LHCN-M2 (cell line): ENCODE data around the gene CENPA. TPM values are rescaled to one million over a fixed set of nuclear protein-coding genes. Genes with fewer than 3 reads are reported as not detected.
"Not testable (repeated sequence)": the region's sequence is repeated elsewhere in the genome, so short reads cannot be mapped to it uniquely, and the experiment has no call there.

Source experiments
- DNase-seq: peaks from one replicate; pipeline ENCODE4 v3.0.0-alpha.2; 2012; ENCODE audit warnings: low read depth
- total RNA-seq: library from RNA; depleted of rRNA; stranded (reverse); fragments of >200 nt; gene quantifications from 2 replicates; pipeline ENCODE4 v1.2.3, GENCODE V29; 2014

Gene CENPA
- total RNA-seq, 1 experiment from 2014 or later = 22.1 TPM

GRCh38 chr2:26786207-26787028 lies 562 bp downstream of the CENPA start:
- DNase-seq = peak; percentile 17

GRCh38 chr2:26792720-26793119 lies 6.9 kb downstream of the CENPA start:
- DNase-seq = no peak

DNA sequence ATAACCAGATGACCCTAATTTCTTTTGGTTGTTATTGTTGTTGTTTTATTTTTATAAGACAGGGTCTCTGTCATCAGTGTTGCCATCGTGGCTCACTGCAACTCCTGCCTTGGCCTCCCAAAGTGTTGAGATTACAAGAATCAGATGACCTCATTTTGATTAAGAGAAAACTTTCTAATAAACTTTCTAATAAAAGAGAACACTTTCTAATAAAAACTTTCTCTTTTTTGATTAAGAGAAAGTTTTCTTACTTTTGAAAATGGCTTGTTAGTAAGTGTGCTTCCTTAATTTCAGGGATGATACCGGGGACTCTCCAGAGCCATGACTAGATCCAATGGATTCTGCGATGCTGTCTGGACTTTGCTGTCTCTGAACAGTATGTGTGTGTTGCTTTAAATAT lies 7.7 kb downstream of the CENPA start:
- no peak for DNase-seq

DNA sequence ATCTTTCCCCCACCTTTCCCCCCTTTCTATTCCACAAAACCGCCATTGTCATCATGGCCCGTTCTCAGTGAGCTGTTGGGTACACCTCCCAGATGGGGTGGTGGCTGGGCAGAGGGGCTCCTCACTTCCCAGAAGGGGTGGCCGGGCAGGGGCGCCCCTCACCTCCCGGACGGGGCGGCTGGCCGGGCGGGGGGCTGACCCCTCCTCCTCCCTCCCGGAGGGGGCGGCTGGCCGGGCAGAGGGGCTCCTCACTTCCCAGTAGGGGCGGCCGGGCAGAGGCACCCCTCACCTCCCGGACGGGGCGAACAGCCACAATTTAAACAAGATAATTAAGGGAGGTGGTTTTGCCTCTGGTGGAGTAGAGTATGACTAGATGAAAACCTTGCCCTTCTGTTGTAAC lies 9.3 kb downstream of the CENPA start:
- DNase-seq = not testable (repeated sequence)

DNA sequence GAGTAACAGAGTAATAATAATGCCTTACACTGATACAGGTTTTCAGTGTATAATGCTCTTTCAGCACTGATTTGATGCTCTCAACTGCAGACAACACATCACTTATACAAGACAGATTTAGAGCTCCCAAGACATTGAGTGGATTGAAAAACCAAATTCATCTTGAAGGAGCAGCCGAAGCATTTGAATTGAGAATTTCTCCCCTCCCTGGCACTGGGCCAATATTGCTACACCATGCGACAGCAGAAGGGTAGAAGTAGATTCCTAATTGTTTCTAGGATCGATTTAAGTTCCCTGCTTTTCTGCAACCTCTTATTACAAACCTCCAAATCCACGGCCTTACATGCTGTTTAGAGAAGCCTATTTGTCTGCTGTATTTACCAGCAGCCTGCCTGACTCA lies 15.5 kb downstream of the CENPA start:
- no peak for DNase-seq

GRCh38 chr2:26801796-26802195 lies 15.9 kb downstream of the CENPA start:
- DNase-seq = no peak

DNA sequence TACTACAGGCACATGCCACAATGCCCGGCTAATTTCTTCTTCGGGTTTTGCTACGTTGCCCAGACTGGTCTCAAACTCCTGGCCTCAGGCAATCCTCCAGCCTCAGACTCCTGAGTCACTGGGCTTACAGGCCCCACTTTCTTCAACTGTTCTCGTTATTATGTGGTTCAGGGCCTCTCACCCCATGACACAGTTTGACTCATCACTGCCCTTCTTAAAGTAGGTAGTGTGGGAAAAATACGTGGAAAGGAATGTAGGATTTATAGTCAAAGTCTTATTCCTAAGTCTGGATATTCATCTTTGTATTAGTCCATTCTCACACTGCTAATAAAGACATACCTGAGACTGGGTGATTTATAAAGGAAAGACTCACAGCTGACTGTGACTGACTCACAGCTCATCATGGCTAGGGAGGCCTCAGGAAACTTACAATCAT lies 19.4 kb downstream of the CENPA start:
- DNase-seq = peak; percentile 79

DNA sequence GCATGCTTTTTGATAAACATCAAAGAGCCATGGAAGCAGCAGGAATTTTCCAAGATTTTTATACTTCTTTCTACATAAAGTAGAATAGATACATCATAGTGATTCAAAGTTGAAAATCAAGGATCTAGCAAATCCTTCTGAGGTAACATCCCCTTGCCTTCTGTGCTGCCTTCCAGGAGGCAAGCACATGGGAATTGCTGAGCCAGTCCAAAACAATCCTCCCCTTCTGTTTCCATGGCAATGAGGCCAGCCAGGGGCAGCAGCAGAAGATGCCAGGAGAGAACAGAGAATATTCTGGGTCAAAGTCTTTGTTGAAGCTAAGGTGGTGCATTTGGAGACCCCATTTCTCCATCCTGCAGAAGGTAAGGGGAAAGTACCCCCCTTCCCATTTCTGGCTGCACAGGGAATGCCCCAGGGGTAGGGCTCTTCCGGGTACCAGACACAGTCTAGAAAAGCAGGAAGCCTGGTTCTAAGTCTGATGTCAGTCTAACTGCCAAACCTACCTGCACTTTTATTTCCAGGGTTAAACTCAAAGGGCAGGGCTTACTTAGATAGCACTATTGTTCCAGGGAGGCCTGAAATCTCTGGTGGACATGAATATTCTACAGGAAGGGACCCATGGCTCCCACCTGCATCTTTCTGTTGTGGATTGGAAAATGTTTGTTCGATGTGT lies 22.1 kb downstream of the CENPA start:
- DNase-seq = peak; percentile 29

DNA sequence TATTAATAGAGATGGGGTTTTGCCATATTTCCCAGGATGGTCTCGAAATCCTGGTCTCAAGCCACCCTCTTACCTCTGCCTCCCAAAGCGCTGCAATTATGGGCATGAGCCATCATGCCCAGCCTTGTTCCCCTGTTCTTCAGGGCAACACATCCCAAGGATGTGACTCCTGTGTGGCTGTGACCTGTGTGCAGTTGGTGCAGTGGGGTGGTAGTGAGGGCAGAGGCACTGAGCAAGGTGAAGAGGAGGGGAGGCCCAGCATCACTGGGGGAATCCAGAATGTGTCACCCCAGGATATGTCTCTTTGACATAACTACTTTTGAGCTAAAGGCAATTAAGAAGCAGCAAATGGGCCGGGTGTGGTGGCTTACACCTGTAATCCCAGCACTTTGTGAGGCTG lies 23.4 kb downstream of the CENPA start:
- DNase-seq = no peak

- DNase-seq = no peak
Measured at GRCh38 chr2:26809876-26810577, 24.2 kb downstream of the CENPA start.

- DNase-seq = no peak
Measured at GRCh38 chr2:26811261-26811660, 25.4 kb downstream of the CENPA start.

- no peak for DNase-seq
Measured at GRCh38 chr2:26811791-26812694, 26.2 kb downstream of the CENPA start.

GRCh38 chr2:26812731-26813130 lies 26.9 kb downstream of the CENPA start:
- no peak for DNase-seq

DNA sequence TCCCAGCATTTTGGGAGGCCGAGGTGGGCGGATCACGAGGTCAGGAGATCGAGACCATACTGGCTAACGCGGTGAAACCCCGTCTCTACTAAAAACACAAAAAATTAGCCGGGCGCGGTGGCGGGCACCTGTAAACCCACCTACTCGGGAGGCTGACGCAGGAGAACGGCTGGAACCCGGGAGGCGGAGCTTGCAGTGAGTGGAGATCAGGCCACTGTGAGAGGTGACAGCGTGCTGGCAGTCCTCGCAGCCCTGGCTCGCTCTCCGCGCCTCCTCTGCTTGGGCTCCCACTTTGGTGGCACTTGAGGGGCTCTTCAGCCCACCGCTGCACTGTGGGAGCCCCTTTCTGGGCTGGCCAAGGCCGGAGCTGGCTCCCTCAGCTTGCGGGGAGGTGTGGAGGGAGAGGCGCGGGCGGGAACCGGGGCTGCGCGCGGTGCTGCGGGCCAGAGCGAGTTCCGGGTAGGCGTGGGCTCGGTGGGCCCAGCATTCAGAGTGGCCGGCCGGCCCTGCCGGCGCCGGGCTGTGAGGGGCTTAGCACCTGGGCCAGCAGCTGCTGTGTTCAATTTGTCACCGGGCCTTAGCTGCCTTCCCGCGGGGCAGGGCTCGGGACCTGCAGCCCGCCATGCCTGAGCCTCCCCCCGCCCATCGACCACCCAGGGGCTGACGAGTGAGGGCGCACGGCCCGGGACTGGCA lies 28.4 kb downstream of the CENPA start:
- DNase-seq = not testable (repeated sequence)

GRCh38 chr2:26816893-26817292 lies 31.0 kb downstream of the CENPA start:
- DNase-seq = no peak

- no peak for DNase-seq
Measured at GRCh38 chr2:26818255-26818654, 32.4 kb downstream of the CENPA start.

DNA sequence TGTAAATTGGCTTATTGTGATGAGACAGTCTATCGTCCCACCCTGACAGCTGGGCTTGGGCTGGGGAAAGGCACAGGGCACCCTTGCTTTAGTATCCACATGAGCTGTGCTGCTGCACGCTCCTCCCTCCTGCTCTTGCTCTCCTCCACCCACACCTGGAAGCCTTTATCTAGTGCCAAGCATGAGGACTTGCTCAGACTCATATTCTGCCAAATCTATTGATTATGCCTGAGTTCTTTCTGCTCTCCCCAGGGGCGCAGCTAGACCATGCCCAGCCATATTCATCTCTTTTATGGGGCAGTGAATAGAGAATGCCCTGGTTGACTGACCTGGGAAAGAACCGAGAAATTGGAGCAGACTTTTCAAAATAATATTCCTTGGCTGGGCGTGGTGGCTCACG lies 33.1 kb downstream of the CENPA start:
- DNase-seq = no peak

DNA sequence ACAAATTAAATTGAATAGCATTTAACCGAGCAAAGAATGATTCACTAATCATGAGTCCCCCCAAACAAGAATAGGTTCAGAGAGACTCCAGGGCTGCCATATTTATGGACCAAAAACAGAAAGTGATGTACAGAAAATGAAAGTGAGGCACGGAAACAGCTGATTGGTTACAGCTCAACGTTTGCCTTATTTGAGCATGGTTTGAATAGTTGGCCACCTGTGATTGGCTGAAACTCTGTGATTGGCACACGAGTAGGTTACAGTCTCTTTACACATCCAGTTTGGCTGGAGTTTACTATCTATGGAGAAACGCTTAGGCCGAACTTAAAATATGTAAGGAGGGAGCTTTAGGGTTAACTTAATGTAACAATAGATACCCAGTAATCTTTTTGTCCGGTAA lies 35.1 kb downstream of the CENPA start:
- no peak for DNase-seq

DNA sequence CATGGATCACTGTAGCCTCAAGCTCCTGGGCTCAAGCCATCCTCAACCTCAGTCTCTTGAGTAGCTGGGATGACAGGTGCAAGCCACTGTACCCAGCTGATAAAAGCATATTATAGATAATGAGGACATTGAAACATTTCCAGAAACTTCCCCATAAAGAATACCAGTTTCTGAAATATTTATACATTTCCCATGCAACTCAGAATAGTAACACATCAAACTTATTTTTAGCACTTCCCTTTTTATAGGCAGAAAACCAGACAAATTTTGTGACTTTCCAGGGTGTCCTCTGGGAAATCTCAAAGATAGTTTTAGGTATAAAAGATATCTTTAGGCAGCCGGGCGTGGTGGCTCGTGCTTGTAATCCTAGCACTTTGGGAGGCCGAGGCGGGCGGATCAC lies 37.0 kb downstream of the CENPA start:
- no peak for DNase-seq

DNA sequence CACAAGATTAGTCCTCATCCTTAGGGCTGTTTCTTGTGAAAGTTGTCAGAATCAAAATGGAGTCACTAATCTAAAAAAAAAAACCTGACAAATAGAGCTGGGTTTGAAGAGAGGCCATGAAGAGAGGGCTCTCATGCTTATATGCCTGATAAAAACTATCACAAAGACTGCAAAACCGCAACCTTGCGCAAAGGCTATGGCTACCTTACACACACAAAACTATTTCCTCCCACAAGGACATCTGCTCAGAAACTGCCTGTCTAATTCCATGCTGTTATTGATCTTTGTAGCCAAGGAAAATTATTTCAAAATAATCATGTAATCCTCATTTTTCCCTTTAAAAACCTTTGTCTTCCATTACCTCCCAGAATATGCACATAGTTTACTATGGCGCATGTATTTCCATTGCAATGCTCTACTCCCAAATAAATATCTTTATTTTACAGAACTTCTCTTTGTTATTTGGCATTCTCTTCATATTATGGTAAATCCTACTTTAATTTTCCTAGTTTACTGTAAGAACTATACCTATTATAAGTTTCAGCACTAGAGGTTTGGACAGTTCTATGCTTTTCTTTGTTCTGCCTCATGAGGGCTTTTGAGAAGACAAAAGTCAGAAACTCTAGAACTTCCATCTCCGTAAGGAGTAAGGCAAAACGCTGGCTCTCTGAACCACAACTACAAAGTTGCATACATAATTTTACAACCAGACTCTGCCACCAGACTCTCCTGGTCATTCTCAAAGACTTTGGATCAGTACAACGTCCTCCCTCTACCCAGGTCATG lies 52.5 kb downstream of the CENPA start:
- DNase-seq = peak; percentile 32
